Parathyroid adenoma (tissue), 2 donors: ENCODE measurements around the gene SLC23A2.

ENCODE experiments used
- H2AFZ ChIP-seq: fragments of 300-600 bp; sonication (generic); one replicate; pipeline ENCODE4 v1.7.0; 2017; ENCODE audit warnings: antibody characterized with exemption, mild to moderate bottlenecking
- H3K27ac ChIP-seq: fragments of 300-600 bp; sonication (generic); one replicate; pipeline ENCODE4 v1.7.0; 2017
- H3K27me3 ChIP-seq: fragments of 300-600 bp; sonication (generic); one replicate; pipeline ENCODE4 v1.7.0; 2017; ENCODE audit warnings: low read length; ENCODE audit not compliant: control insufficient read depth, insufficient read depth
- H3K36me3 ChIP-seq: fragments of 300-600 bp; sonication (generic); one replicate; pipeline ENCODE4 v1.7.0; 2017; ENCODE audit warnings: low read length; ENCODE audit not compliant: control insufficient read depth, insufficient read depth
- H3K4me1 ChIP-seq: fragments of 300-600 bp; sonication (generic); one replicate; pipeline ENCODE4 v1.7.0; 2017; ENCODE audit warnings: control low read depth
- H3K4me2 ChIP-seq: fragments of 300-600 bp; sonication (generic); one replicate; pipeline ENCODE4 v1.7.0; 2017; ENCODE audit warnings: low read length
- H3K4me3 ChIP-seq: fragments of 300-600 bp; sonication (generic); one replicate; pipeline ENCODE4 v1.7.0; 2017; ENCODE audit warnings: low read depth, low read length
- H3K79me2 ChIP-seq: fragments of 300-600 bp; sonication (generic); one replicate; pipeline ENCODE4 v1.7.0; 2017; ENCODE audit warnings: control low read depth
- H3K9ac ChIP-seq: fragments of 300-600 bp; sonication (generic); one replicate; pipeline ENCODE4 v1.7.0; 2017; ENCODE audit warnings: mild to moderate bottlenecking
- H3K9me3 ChIP-seq: fragments of 300-600 bp; sonication (generic); one replicate; pipeline ENCODE4 v1.7.0; 2017; ENCODE audit warnings: low read length; ENCODE audit not compliant: control insufficient read depth
- TF ChIP-seq, protein P1 (sequence below): fragments of 300-600 bp; sonication (generic); IDR thresholded peaks from one replicate; pipeline ENCODE4 v1.7.0; 2017; ENCODE audit warnings: antibody characterized with exemption, mild to moderate bottlenecking
- donor health status: primary hyperparathyroidism.

The SLC23A2 gene

DNA sequence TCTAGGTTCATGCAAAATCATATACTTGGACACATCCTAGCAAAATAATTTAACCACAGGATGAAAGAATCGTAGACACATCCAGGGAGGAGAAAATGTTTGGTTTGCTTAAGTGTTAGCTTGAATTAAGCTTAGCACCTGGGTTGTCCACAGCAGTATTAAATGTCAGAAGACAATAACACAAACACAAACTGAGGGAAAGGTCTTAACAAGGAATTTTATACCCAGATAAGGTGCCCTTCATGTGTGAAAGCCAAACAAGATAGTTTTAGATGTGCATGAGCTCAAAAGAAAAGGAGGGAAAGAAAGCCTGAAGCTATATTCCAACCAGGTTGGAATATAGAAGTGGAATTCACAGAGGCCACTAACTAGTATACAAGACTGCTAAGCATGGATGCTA, 49.1 kb downstream of the SLC23A2 start:
- H3K27me3 ChIP-seq, result no peaks in the 10 kb centered on the region
- H3K27ac ChIP-seq, result no peak overlapping the region
- H3K4me2 ChIP-seq, result no peak overlapping the region
- TF ChIP-seq, protein P1, sequence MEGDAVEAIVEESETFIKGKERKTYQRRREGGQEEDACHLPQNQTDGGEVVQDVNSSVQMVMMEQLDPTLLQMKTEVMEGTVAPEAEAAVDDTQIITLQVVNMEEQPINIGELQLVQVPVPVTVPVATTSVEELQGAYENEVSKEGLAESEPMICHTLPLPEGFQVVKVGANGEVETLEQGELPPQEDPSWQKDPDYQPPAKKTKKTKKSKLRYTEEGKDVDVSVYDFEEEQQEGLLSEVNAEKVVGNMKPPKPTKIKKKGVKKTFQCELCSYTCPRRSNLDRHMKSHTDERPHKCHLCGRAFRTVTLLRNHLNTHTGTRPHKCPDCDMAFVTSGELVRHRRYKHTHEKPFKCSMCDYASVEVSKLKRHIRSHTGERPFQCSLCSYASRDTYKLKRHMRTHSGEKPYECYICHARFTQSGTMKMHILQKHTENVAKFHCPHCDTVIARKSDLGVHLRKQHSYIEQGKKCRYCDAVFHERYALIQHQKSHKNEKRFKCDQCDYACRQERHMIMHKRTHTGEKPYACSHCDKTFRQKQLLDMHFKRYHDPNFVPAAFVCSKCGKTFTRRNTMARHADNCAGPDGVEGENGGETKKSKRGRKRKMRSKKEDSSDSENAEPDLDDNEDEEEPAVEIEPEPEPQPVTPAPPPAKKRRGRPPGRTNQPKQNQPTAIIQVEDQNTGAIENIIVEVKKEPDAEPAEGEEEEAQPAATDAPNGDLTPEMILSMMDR, result no peak
- no peak overlapping the region for H3K4me3 ChIP-seq
- H3K79me2 ChIP-seq, result peaks cover 26% of the 10 kb centered on the region
- no peaks in the 10 kb centered on the region for H3K36me3 ChIP-seq
- no peak overlapping the region for H3K9ac ChIP-seq
- no peak overlapping the region for H2AFZ ChIP-seq
- no peaks in the 10 kb centered on the region for H3K9me3 ChIP-seq
- no peaks in the 10 kb centered on the region for H3K4me1 ChIP-seq

GRCh38 chr20:4951299-4951698, 50.0 kb downstream of the SLC23A2 start:
- no peaks in the 10 kb centered on the region for H3K4me1 ChIP-seq
- no peaks in the 10 kb centered on the region for H3K9me3 ChIP-seq
- H3K4me3 ChIP-seq, result no peak overlapping the region
- no peak overlapping the region for H3K27ac ChIP-seq
- H3K27me3 ChIP-seq, result no peaks in the 10 kb centered on the region
- no peak overlapping the region for H3K9ac ChIP-seq
- no peak overlapping the region for H3K4me2 ChIP-seq
- TF ChIP-seq, protein P1, result no peak
- H3K36me3 ChIP-seq, result no peaks in the 10 kb centered on the region
- no peak overlapping the region for H2AFZ ChIP-seq
- peaks cover 24% of the 10 kb centered on the region for H3K79me2 ChIP-seq

GRCh38 chr20:4950841-4951240, 50.5 kb downstream of the SLC23A2 start:
- Histone ChIP-seq H3K4me3 (no peak overlapping the region), H3K36me3 (no peaks in the 10 kb centered on the region), H3K4me1 (no peaks in the 10 kb centered on the region), H2AFZ (no peak overlapping the region), H3K9me3 (no peaks in the 10 kb centered on the region), H3K9ac (no peak overlapping the region), H3K27me3 (no peaks in the 10 kb centered on the region), H3K79me2 (peaks cover 24% of the 10 kb centered on the region), H3K27ac (no peak overlapping the region), H3K4me2 (no peak overlapping the region)
- TF ChIP-seq, protein P1, result no peak

DNA sequence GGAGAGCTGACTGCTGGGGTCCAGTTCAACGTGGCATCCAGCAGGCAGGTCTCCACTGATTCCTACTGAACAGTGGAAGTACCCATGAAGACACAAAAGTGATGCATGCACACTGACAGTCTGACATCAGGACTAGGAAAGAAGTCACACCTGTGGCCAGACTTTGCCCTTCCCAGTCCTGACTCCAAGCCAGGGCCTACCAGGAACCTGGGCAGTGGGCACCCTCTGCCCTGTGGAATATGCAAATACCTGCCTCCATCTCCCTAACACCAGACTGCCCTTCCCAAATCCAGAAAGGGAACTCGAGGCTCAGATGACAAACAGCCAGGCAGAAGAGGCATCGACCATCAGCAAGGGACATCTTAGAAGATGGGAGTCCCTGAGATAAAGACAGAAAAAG, 50.9 kb downstream of the SLC23A2 start:
- no peaks in the 10 kb centered on the region for H3K9me3 ChIP-seq
- H3K9ac ChIP-seq, result no peak overlapping the region
- no peaks in the 10 kb centered on the region for H3K4me1 ChIP-seq
- no peaks in the 10 kb centered on the region for H3K27me3 ChIP-seq
- TF ChIP-seq, protein P1, result no peak
- no peaks in the 10 kb centered on the region for H3K36me3 ChIP-seq
- H3K4me2 ChIP-seq, result no peak overlapping the region
- no peak overlapping the region for H2AFZ ChIP-seq
- peaks cover 23% of the 10 kb centered on the region for H3K79me2 ChIP-seq
- H3K27ac ChIP-seq, result no peak overlapping the region
- no peak overlapping the region for H3K4me3 ChIP-seq

DNA sequence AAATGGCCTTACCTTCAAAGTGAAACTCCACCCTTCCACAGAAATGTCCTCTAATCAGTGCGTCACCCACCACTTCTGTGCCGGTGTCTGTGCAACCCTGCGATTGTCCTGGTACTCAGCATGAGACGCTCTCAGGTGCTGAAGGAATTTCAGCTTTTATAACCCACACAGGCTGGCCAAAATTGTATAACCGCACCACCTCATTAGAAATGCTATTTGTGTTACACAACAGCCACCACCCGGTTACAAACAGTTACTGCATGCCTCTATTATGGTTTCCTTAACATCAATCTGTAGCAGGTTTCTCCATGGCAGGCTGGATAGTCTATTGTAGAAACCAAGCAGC, 51.5 kb downstream of the SLC23A2 start:
- TF ChIP-seq, protein P1, result no peak
- Histone ChIP-seq H3K4me3 (no peak overlapping the region), H3K36me3 (no peaks in the 10 kb centered on the region), H3K27me3 (no peaks in the 10 kb centered on the region), H3K79me2 (peaks cover 22% of the 10 kb centered on the region), H3K9me3 (no peaks in the 10 kb centered on the region), H3K9ac (no peak overlapping the region), H3K4me2 (no peak overlapping the region), H2AFZ (no peak overlapping the region), H3K27ac (no peak overlapping the region), H3K4me1 (no peaks in the 10 kb centered on the region)
